HepG2 (cell line): ENCODE measurements around the gene SCRN3. TPM values are rescaled to one million over a fixed set of nuclear protein-coding genes. Genes with fewer than 3 reads are reported as not detected.

ENCODE experiments used
- ATAC-seq: fragments of 200-7000 bp; cut with Tn5 transposase; 3 replicates; pipeline ENCODE4 v1.9.1; 2020; ENCODE audit warnings: mild to moderate bottlenecking, moderate library complexity
- BruUV-seq: library from RNA; stranded (reverse); fragments of 400-500 nt; replicated peaks from 2 replicates; lab custom pipeline; 2021; lab: Mats Ljungman, UMichigan
- CTCF ChIA-PET: fragments of 300-600 bp; formaldehyde crosslinking; extraction: SDS; loops from one replicate; lab custom pipeline; 2021; ENCODE audit warnings: low total read pairs, inconsistent platforms, low intra/inter-chr PET ratio; lab: Yijun Ruan, JAX
- POLR2A ChIA-PET: fragments of 350-600 bp; sonication (Branson Sonifier 250); formaldehyde crosslinking; loops from one replicate; lab custom pipeline; 2020; ENCODE audit warnings: antibody characterized with exemption, inconsistent platforms; lab: Yijun Ruan, JAX
- DNase-seq: peaks from one replicate; pipeline ENCODE4 v3.0.0-alpha.2; 2015; ENCODE audit warnings: low spot score
- FAIRE-seq: peaks from 3 replicates; lab custom pipeline; 2011; peaks lifted over from hg19 to GRCh38; lab: Jason Lieb, UNC
- H2AFZ ChIP-seq: one replicate; pipeline ENCODE4 v1.6.1; 2011; ENCODE audit warnings: low read length, inconsistent platforms
- H3K27ac ChIP-seq: fragments of 300-600 bp; 3 replicates; pipeline ENCODE4 v1.8.0; 2011; ENCODE audit warnings: mixed run types, mild to moderate bottlenecking, mixed read lengths, low read length, inconsistent platforms; ENCODE audit not compliant: insufficient read depth; ENCODE audit errors: extremely low read length
- H3K27me3 ChIP-seq, 2 experiments: fragments of 200-600 bp in 1 of 2; 2 replicates in 1 of 2; 3 replicates in 1 of 2; pipeline versions ENCODE4 v1.6.0 to v1.8.0; 2011; ENCODE audit warnings: low read length in 2 of 2, mild to moderate bottlenecking in 2 of 2, moderate library complexity in 2 of 2, inconsistent platforms in 1 of 2; ENCODE audit not compliant: insufficient read depth in 2 of 2, control insufficient read depth in 1 of 2
- H3K36me3 ChIP-seq, 2 experiments: fragments of 200-600 bp in 1 of 2; replicated peaks in 1 of 2; 2 replicates in 1 of 2; 3 replicates in 1 of 2; pipeline versions ENCODE4 v1.5.1 to v1.8.0; 2011; ENCODE audit warnings: low read length in 2 of 2, inconsistent platforms in 1 of 2; ENCODE audit not compliant: insufficient read depth in 2 of 2, control insufficient read depth in 1 of 2
- H3K4me1 ChIP-seq: 2 replicates; pipeline ENCODE4 v1.5.1; 2012; ENCODE audit warnings: low read length, inconsistent platforms; ENCODE audit not compliant: insufficient read depth
- H3K4me2 ChIP-seq: 2 replicates; pipeline ENCODE4 v1.6.0; 2011; ENCODE audit warnings: low read depth, low read length, inconsistent platforms
- H3K4me3 ChIP-seq, 3 experiments: fragments of 200-600 bp in 1 of 3; sonication (generic), shearing (Covaris generic) in 1 of 3; replicated peaks in 1 of 3; 2 replicates each; pipeline ENCODE4 v1.5.1; 2011 to 2016; ENCODE audit warnings: low read length in 3 of 3, inconsistent platforms in 2 of 3, low read depth in 2 of 3, mild to moderate bottlenecking in 2 of 3, control low read depth in 1 of 3, mixed read lengths in 1 of 3; ENCODE audit not compliant: insufficient read depth in 1 of 3
- H3K79me2 ChIP-seq: one replicate; pipeline ENCODE4 v1.6.1; 2011; ENCODE audit warnings: low read length, inconsistent platforms; ENCODE audit not compliant: insufficient read depth
- H3K9ac ChIP-seq: 2 replicates; pipeline ENCODE4 v1.6.0; 2011; ENCODE audit warnings: mild to moderate bottlenecking, low read depth, low read length, inconsistent platforms; ENCODE audit not compliant: insufficient read depth
- H3K9me3 ChIP-seq: 2 replicates; pipeline ENCODE4 v1.5.1; 2012; ENCODE audit warnings: mild to moderate bottlenecking, low read length
- H4K20me1 ChIP-seq: 2 replicates; pipeline ENCODE4 v1.6.0; 2011; ENCODE audit warnings: inconsistent platforms, mild to moderate bottlenecking, low read length, moderate library complexity; ENCODE audit not compliant: insufficient read depth
- CEBPB ChIP-seq: IDR thresholded peaks from 2 replicates; pipeline ENCODE4 v1.6.1; 2011; ENCODE audit warnings: low read depth, low read length, improper control_type of control experiment, borderline replicate concordance
- SNAI1 ChIP-seq: sonication (generic); formaldehyde crosslinking; IDR thresholded peaks from 2 replicates; pipeline ENCODE4 v1.5.0; 2020; ENCODE audit warnings: mild to moderate bottlenecking, missing genetic modification reagents, borderline replicate concordance
- WGBS: methylation state at CpG from one replicate; pipeline ENCODE4 v1.1.6; 2017; ENCODE audit warnings: low lambda C conversion rate; 5-methylcytosine and 5-hydroxymethylcytosine counted together
- in situ Hi-C: cut with HindIII; loops from 2 replicates; pipeline ENCODE4 v1.10.0; 2017; ENCODE audit warnings: low pct_unique_long_range_greater_than_20kb; ENCODE audit not compliant: extremely low pct_ligation_motif_present
- intact Hi-C: fragments of 100-400 bp; cut with micrococcal nuclease; formaldehyde crosslinking; loops from one replicate; pipeline ENCODE4 v1.10.0; 2022; ENCODE audit not compliant: unreplicated experiment
- polyA plus RNA-seq, 8 experiments: library from polyadenylated mRNA; depleted of rRNA in 3 of 8; stranded (reverse) in 7 of 8; unstranded in 1 of 8; fragments of >200 nt; fragmentation: Illumina TruSeq in 4 of 8; extraction: Trizol in 4 of 8; gene quantifications; 2 replicates each; pipeline versions ENCODE4 v1.2.1 to v1.2.3, GENCODE V29; 2011 to 2016; ENCODE audit warnings: low read depth in 4 of 8, missing spikeins in 1 of 8, mixed read lengths in 1 of 8; ENCODE audit not compliant: insufficient read depth in 1 of 8
- total RNA-seq, 5 experiments: library from RNA; depleted of rRNA; stranded (reverse); fragments of >200 nt; fragmentation: Illumina TruSeq; extraction: Trizol; gene quantifications; 2 replicates each; pipeline ENCODE4 v1.2.3, GENCODE V29; 2016; ENCODE audit warnings: low read depth in 1 of 5
- TF ChIP-seq, protein P1 (sequence below): sonication (generic); formaldehyde crosslinking; conservative IDR thresholded peaks from 2 replicates; pipeline ENCODE4 v1.8.0; 2022; ENCODE audit warnings: mild to moderate bottlenecking, moderate library complexity, missing genetic modification reagents

SCRN3 gene
- total and polyA plus RNA-seq, 2 of the 13 experiments (the other 11 are each of a cell fraction or from before 2014, with no cell fraction given), result 6.6 to 11.3 TPM

GRCh38 chr2:174436351-174436750 is 40.8 kb downstream of the SCRN3 start (continued):
- no peak for TF ChIP-seq SNAI1 (CRISPR knock-in tag)

- WGBS, result 54% methylated on average over 13 of the region's 13 CpGs
- intact Hi-C loops, result no loop called here
- H3K79me2 ChIP-seq, result no peaks in the 10 kb centered on the region
- H3K9me3 ChIP-seq, result no peaks in the 10 kb centered on the region
- no peaks in the 10 kb centered on the region for H3K36me3 ChIP-seq
- H3K9ac ChIP-seq, result no peak overlapping the region
- in situ Hi-C loops, result no loop called here
- no peak overlapping the region for H3K4me3 ChIP-seq
- CTCF ChIA-PET, result no interaction called here
- no peaks in the 10 kb centered on the region for H3K4me1 ChIP-seq
- H3K27ac ChIP-seq, result no peak overlapping the region
- no peaks in the 10 kb centered on the region for H4K20me1 ChIP-seq
- POLR2A ChIA-PET, result no interaction called here
- no peaks in the 10 kb centered on the region for H3K27me3 ChIP-seq
- TF ChIP-seq CEBPB, result 0 out of 2 replicates have a peak, but pooled peaks have one; percentile 17
- TF ChIP-seq, protein P1, sequence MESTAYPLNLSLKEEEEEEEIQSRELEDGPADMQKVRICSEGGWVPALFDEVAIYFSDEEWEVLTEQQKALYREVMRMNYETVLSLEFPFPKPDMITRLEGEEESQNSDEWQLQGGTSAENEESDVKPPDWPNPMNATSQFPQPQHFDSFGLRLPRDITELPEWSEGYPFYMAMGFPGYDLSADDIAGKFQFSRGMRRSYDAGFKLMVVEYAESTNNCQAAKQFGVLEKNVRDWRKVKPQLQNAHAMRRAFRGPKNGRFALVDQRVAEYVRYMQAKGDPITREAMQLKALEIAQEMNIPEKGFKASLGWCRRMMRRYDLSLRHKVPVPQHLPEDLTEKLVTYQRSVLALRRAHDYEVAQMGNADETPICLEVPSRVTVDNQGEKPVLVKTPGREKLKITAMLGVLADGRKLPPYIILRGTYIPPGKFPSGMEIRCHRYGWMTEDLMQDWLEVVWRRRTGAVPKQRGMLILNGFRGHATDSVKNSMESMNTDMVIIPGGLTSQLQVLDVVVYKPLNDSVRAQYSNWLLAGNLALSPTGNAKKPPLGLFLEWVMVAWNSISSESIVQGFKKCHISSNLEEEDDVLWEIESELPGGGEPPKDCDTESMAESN (CRISPR knock-in tag), result no peak
- no peak overlapping the region for H2AFZ ChIP-seq
- ATAC-seq, result peak; percentile 35; the same call in 1 of the 3 replicates
- FAIRE-seq, result no peak
- DNase-seq, result no peak
- no TSS peak for BruUV-seq
- H3K4me2 ChIP-seq, result no peak overlapping the region
Measured at GRCh38 chr2:174438146-174438886, 42.8 kb downstream of the SCRN3 start.
